ENCODE results near the gene CEPT1. TPM values are rescaled to one million over a fixed set of nuclear protein-coding genes. Genes with fewer than 3 reads are reported as not detected.
A peak's percentile ranks its signal among the peaks of the same experiment; 100 is the strongest.

The CEPT1 gene
- total and polyA plus RNA-seq, 2 experiments from 2014 or later: 15.9 to 21.0 TPM

DNA sequence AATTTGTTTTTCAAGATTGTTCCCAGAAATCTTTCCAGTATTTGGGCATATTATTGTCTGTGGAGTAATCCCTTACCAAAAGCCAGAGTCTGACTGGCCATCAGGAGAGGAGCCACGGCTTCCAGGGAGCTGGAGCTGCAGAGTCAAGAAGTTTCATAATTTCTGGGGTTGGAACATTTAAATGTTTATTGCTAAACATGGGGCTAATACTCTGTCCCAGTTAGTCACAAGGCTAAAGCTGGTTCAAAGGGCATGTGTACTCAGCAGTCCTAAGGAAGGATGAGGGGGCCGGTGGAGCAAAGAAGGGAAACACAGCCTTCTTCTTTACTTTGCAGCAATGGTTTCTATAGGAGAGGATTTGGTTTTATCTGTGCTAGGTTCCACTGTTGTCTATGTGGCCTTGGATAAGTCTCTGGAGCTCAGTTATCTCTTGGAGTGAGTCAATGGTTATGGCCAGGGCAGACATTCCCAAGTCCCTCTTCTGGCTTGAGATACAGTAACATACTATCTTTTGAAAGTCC lies 51.0 kb downstream of the CEPT1 start:
- Histone ChIP-seq H3K9me3 (ENCODE audit: low read depth) (no peaks in the 10 kb centered on the region), H3K27me3 (no peaks in the 10 kb centered on the region), H3K27ac (no peak overlapping the region), H3K4me3 (no peak overlapping the region), H3K4me1 (ENCODE audit: low read depth) (no peaks in the 10 kb centered on the region), H3K36me3 (peaks cover 7% of the 10 kb centered on the region)
- DNase-seq (ENCODE audit: low read depth in 1 of 2, low spot score in 1 of 2): peak in 1 of 2 donors; percentile 89
- TF ChIP-seq, protein P1, sequence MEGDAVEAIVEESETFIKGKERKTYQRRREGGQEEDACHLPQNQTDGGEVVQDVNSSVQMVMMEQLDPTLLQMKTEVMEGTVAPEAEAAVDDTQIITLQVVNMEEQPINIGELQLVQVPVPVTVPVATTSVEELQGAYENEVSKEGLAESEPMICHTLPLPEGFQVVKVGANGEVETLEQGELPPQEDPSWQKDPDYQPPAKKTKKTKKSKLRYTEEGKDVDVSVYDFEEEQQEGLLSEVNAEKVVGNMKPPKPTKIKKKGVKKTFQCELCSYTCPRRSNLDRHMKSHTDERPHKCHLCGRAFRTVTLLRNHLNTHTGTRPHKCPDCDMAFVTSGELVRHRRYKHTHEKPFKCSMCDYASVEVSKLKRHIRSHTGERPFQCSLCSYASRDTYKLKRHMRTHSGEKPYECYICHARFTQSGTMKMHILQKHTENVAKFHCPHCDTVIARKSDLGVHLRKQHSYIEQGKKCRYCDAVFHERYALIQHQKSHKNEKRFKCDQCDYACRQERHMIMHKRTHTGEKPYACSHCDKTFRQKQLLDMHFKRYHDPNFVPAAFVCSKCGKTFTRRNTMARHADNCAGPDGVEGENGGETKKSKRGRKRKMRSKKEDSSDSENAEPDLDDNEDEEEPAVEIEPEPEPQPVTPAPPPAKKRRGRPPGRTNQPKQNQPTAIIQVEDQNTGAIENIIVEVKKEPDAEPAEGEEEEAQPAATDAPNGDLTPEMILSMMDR (IDR thresholded peaks at IDR 0.05; ENCODE audit: low read depth, low read length): no peak

DNA sequence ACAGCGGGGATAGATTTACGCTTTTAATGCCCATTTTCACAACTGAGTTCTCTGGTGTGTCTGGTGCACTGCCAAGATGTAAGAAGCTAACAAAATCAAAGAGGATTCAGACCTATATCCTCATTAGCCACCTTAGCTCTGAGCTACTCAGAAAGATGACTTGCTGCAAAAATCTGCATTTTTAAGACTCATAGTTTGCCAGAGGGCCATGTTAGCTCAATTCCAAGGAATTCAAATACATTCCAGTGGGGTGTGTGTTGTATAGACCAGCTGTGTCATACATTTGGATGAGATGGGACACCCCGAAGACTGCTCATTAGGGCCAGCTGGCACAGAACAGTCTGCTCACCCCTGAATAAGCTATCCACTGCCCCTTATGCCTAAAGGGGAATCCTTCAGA lies 51.5 kb downstream of the CEPT1 start:
- TF ChIP-seq, protein P1 (IDR thresholded peaks at IDR 0.05; ENCODE audit: low read depth, low read length): no peak
- Histone ChIP-seq H3K9me3 (ENCODE audit: low read depth) (no peaks in the 10 kb centered on the region), H3K4me3 (no peak overlapping the region), H3K4me1 (ENCODE audit: low read depth) (no peaks in the 10 kb centered on the region), H3K27me3 (no peaks in the 10 kb centered on the region), H3K36me3 (peaks cover 3% of the 10 kb centered on the region), H3K27ac (no peak overlapping the region)
- peak in 1 of 2 donors; percentile 62 for DNase-seq (ENCODE audit: low read depth in 1 of 2, low spot score in 1 of 2)

DNA sequence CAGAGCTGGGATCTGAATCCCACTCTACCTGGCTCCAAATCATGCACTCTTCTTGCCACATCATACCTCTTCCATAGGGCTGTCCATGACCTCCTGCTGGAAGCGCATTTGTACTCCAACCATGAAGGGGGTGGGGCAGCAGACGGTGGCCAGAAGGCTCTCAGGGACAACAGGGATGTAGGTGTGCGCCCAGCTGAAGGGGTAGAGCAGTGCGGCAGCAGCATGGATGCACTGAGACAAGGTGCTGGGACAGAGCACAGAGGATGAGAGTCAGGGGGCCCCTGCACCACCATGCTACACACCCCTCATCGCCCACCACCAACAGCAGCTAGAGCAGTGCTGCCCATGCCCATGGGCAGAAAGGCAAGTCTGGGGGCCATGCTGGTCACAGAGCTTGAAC lies 52.1 kb downstream of the CEPT1 start:
- no peak for DNase-seq (ENCODE audit: low read depth in 1 of 2, low spot score in 1 of 2)
- H3K9me3 ChIP-seq (ENCODE audit: low read depth): no peaks in the 10 kb centered on the region
- TF ChIP-seq, protein P1 (IDR thresholded peaks at IDR 0.05; ENCODE audit: low read depth, low read length): no peak
- H3K4me3 ChIP-seq: no peak overlapping the region
- no peaks in the 10 kb centered on the region for H3K4me1 ChIP-seq (ENCODE audit: low read depth)
- no peaks in the 10 kb centered on the region for H3K27me3 ChIP-seq
- peaks cover 2% of the 10 kb centered on the region for H3K36me3 ChIP-seq
- H3K27ac ChIP-seq: no peak overlapping the region

DNA sequence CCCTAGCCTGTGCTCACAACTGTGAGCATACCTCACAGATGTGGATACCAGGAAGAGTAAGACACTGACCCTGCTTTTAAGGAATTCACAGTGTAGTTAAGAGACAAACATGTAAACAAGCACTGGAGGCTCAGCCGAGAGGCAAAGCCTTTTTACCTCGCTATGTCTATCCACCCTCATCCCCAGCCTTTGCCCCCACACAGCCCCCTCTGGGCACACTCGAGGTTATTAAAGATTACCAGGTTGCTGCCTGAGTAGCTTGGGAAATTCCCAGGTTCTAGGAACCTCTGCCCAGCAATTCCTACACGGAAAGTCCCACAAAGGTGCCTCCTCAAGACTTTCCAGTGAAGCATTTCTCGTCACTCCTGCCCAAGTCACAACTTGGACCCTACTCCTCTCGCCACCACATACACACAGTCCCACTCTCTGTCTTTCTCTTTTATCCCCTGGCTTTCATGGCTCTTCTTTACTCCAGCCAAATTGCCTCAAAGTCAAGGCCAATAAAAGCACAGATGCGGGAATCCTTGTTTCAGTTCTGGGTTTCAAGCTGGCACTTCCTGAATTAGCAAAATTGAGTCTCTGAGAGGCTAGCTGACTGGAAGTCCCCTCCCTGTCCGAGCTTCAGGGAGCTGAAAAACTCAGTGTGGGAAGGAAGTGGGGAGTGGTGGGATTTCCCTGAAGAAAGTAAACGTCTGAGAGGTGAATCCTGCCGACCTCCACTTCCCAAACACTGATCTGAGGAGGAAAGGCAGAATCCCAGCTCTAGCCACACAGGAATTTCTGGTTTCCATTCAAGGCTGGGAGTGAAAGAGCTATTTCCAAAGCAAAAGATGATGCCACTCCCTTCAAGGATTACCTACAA lies 52.9 kb downstream of the CEPT1 start:
- H3K27ac ChIP-seq: no peak overlapping the region

DNA sequence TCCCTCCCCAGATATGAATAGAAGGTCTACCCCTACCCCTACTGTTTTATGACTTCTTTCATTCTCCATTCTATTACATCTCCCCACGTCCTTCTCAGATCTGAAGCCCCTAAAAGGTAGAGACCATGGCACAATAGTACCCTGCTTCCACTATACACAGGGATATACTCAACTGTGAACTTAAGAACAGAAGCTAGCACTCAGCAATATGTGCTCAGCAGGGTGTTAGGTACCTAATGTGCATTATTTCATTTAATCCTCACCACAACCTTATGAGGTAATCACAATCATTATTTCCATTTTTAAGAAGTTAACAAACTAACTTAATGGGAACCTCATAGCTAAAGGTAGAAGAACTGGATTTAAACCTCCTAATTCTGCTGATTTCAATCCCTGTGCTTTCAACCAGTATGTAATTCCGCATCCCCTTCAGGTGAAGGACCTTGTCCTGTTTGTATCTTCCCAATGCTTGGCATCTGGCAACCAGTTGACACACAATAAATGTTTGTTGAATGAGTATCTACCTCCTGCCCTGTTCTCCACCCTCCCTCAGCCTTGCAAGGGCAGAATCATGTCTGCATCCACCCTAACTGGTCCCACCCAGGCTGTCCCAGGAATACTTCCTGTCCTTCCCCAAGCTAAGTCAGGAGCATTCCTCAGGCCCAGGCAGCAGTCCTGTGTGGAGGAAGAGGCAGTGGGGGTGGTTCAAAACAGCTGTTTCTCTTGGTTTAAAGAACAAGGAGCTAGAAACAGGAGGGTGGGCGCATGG lies 53.9 kb downstream of the CEPT1 start:
- H3K9me3 ChIP-seq (ENCODE audit: low read depth): no peaks in the 10 kb centered on the region
- H3K4me1 ChIP-seq (ENCODE audit: low read depth): no peaks in the 10 kb centered on the region
- H3K27ac ChIP-seq: no peak overlapping the region
- H3K36me3 ChIP-seq: no peaks in the 10 kb centered on the region
- no peak for DNase-seq (ENCODE audit: low read depth in 1 of 2, low spot score in 1 of 2)
- H3K27me3 ChIP-seq: no peaks in the 10 kb centered on the region
- TF ChIP-seq, protein P1 (IDR thresholded peaks at IDR 0.05; ENCODE audit: low read depth, low read length): no peak
- no peak overlapping the region for H3K4me3 ChIP-seq

More for the DNA sequence above, 52.9 kb downstream of the CEPT1 start:
- Histone ChIP-seq H3K9me3 (ENCODE audit: low read depth) (no peaks in the 10 kb centered on the region), H3K4me3 (no peak overlapping the region), H3K4me1 (ENCODE audit: low read depth) (no peaks in the 10 kb centered on the region), H3K27me3 (no peaks in the 10 kb centered on the region), H3K36me3 (peaks cover 2% of the 10 kb centered on the region)
- DNase-seq (ENCODE audit: low read depth in 1 of 2, low spot score in 1 of 2): peak in 1 of 2 donors; percentile 27
- TF ChIP-seq, protein P1 (IDR thresholded peaks at IDR 0.05; ENCODE audit: low read depth, low read length): no peak

Measured in cardiac muscle cell (in vitro differentiated cells and primary cell).